IMR-90 (cell line): ENCODE data around the gene AHDC1. TPM values are rescaled to one million over a fixed set of nuclear protein-coding genes. Genes with fewer than 3 reads are reported as not detected.

Experiments
- ATAC-seq: fragments of 200-7000 bp; cut with Tn5 transposase; 2 replicates; pipeline ENCODE4 v1.9.1; 2020; ENCODE audit warnings: low read depth, mild to moderate bottlenecking, moderate library complexity
- BruUV-seq: library from RNA; stranded (reverse); fragments of 400-500 nt; replicated peaks from 2 replicates; lab custom pipeline; 2021; lab: Mats Ljungman, UMichigan
- CTCF ChIA-PET: fragments of 300-600 bp; formaldehyde crosslinking; extraction: SDS; loops from one replicate; lab custom pipeline; 2021; ENCODE audit warnings: antibody characterized with exemption; lab: Yijun Ruan, JAX
- POLR2A ChIA-PET: fragments of 300-600 bp; sonication (Branson Sonifier 250); formaldehyde crosslinking; loops from one replicate; lab custom pipeline; 2022; ENCODE audit warnings: antibody characterized with exemption; ENCODE audit not compliant: unreplicated experiment; lab: Charles Lee
- DNase-seq: peaks from one replicate; pipeline ENCODE4 v3.0.0; 2013
- H2AFZ ChIP-seq: replicated peaks from 2 replicates; pipeline ENCODE3; 2013; ENCODE audit warnings: low read length, mild to moderate bottlenecking; ENCODE audit not compliant: poor library complexity
- H2AK5ac ChIP-seq: 2 replicates; pipeline ENCODE4 v1.6.1; 2013; ENCODE audit warnings: low read depth, low read length, inconsistent platforms
- H2AK9ac ChIP-seq: replicated peaks from 2 replicates; pipeline ENCODE3; 2013; ENCODE audit warnings: mild to moderate bottlenecking, low read depth, low read length, moderate library complexity; ENCODE audit not compliant: poor library complexity
- H2BK120ac ChIP-seq: 2 replicates; pipeline ENCODE4 v1.6.1; 2013; ENCODE audit warnings: low read depth, low read length, inconsistent platforms
- H2BK15ac ChIP-seq: 3 replicates; pipeline ENCODE4 v1.6.1; 2013; ENCODE audit warnings: low read depth, low read length, inconsistent platforms
- H2BK20ac ChIP-seq: 2 replicates; pipeline ENCODE4 v1.6.1; 2013; ENCODE audit warnings: low read depth, mild to moderate bottlenecking, inconsistent platforms, low read length, moderate library complexity
- H2BK5ac ChIP-seq: 2 replicates; pipeline ENCODE4 v1.6.1; 2013; ENCODE audit warnings: mild to moderate bottlenecking, low read depth, low read length, inconsistent platforms; ENCODE audit not compliant: poor library complexity, severe bottlenecking
- H3K14ac ChIP-seq: replicated peaks from 2 replicates; pipeline ENCODE4 v1.6.1; 2013; ENCODE audit warnings: low read depth, low read length, inconsistent platforms
- H3K18ac ChIP-seq: 2 replicates; pipeline ENCODE4 v1.6.1; 2013; ENCODE audit warnings: low read depth, low read length, control low read depth
- H3K23ac ChIP-seq: 2 replicates; pipeline ENCODE4 v1.6.1; 2013; ENCODE audit warnings: low read depth, low read length, inconsistent platforms
- H3K27ac ChIP-seq: 2 replicates; pipeline ENCODE4 v1.5.1; 2013; ENCODE audit warnings: mild to moderate bottlenecking, control low read depth, low read length; ENCODE audit not compliant: insufficient read depth
- H3K27me3 ChIP-seq: 2 replicates; pipeline ENCODE4 v1.6.1; 2013; ENCODE audit warnings: low read length; ENCODE audit not compliant: control insufficient read depth, insufficient read depth
- H3K36me3 ChIP-seq: 2 replicates; pipeline ENCODE4 v1.6.1; 2013; ENCODE audit warnings: low read length, mixed read lengths; ENCODE audit not compliant: control insufficient read depth, insufficient read depth
- H3K4ac ChIP-seq: 2 replicates; pipeline ENCODE4 v1.6.1; 2013; ENCODE audit warnings: low read depth, low read length, inconsistent platforms
- H3K4me1 ChIP-seq: 2 replicates; pipeline ENCODE4 v1.6.1; 2013; ENCODE audit warnings: low read length, mixed read lengths; ENCODE audit not compliant: control insufficient read depth, insufficient read depth
- H3K4me2 ChIP-seq: 2 replicates; pipeline ENCODE4 v1.6.1; 2013; ENCODE audit warnings: low read depth, mild to moderate bottlenecking, control low read depth, low read length, moderate library complexity
- H3K4me3 ChIP-seq: 2 replicates; pipeline ENCODE4 v1.5.1; 2013; ENCODE audit warnings: low read depth, mild to moderate bottlenecking, control low read depth, low read length, moderate library complexity; ENCODE audit not compliant: insufficient read depth
- H3K56ac ChIP-seq: 2 replicates; pipeline ENCODE4 v1.6.1; 2013; ENCODE audit warnings: low read length, inconsistent platforms; ENCODE audit not compliant: insufficient read depth; ENCODE audit errors: extremely low read depth
- H3K79me1 ChIP-seq, 2 experiments: 2 replicates each; pipeline ENCODE4 v1.6.1; 2013; ENCODE audit warnings: low read length in 2 of 2, inconsistent platforms in 1 of 2, low read depth in 1 of 2
- H3K9ac ChIP-seq: 2 replicates; pipeline ENCODE4 v1.6.1; 2013; ENCODE audit warnings: low read depth, low read length, control low read depth
- H3K9me1 ChIP-seq: 2 replicates; pipeline ENCODE4 v1.6.1; 2013; ENCODE audit warnings: low read length, inconsistent platforms; ENCODE audit not compliant: insufficient read depth
- H3K9me3 ChIP-seq: 2 replicates; pipeline ENCODE4 v1.6.1; 2013; ENCODE audit warnings: low read length; ENCODE audit not compliant: control insufficient read depth, insufficient read depth
- H4K20me1 ChIP-seq: 2 replicates; pipeline ENCODE4 v1.6.1; 2013; ENCODE audit warnings: low read length, inconsistent platforms; ENCODE audit not compliant: insufficient read depth
- H4K5ac ChIP-seq: 2 replicates; pipeline ENCODE4 v1.6.1; 2013; ENCODE audit warnings: mild to moderate bottlenecking, low read depth, low read length, control low read depth
- H4K8ac ChIP-seq, 2 experiments: 2 replicates each; pipeline ENCODE4 v1.6.1; 2013; ENCODE audit warnings: low read depth in 2 of 2, low read length in 2 of 2, control low read depth in 1 of 2, inconsistent platforms in 1 of 2
- H4K91ac ChIP-seq: 2 replicates; pipeline ENCODE4 v1.6.1; 2013; ENCODE audit warnings: low read depth, low read length, inconsistent platforms; ENCODE audit not compliant: insufficient read depth
- BHLHE40 ChIP-seq: fragments of 150-350 bp; IDR thresholded peaks from 2 replicates; pipeline ENCODE4 v1.6.1; 2016; ENCODE audit warnings: mild to moderate bottlenecking, low read depth, low read length
- CEBPB ChIP-seq: IDR thresholded peaks from 2 replicates; pipeline ENCODE4 v1.6.1; 2012; ENCODE audit warnings: low read depth, low read length, improper control_type of control experiment
- CHD1 ChIP-seq: IDR thresholded peaks from 2 replicates; pipeline ENCODE4 v1.6.1; 2012; ENCODE audit warnings: low read depth, low read length, improper control_type of control experiment
- ELK1 ChIP-seq: fragments of 150-350 bp; IDR thresholded peaks from 2 replicates; pipeline ENCODE4 v1.6.1; 2016; ENCODE audit warnings: low read depth, mild to moderate bottlenecking, low read length, moderate library complexity, borderline replicate concordance
- FOS ChIP-seq: fragments of 150-350 bp; IDR thresholded peaks from 2 replicates; pipeline ENCODE4 v1.6.1; 2016; ENCODE audit warnings: low read depth, low read length
- MAFK ChIP-seq: IDR thresholded peaks from 2 replicates; pipeline ENCODE4 v1.6.1; 2012; ENCODE audit warnings: low read depth, low read length, improper control_type of control experiment
- MAZ ChIP-seq: IDR thresholded peaks from 2 replicates; pipeline ENCODE4 v1.6.1; 2012; ENCODE audit warnings: low read depth, mild to moderate bottlenecking, low read length, improper control_type of control experiment, moderate library complexity, borderline replicate concordance
- MXI1 ChIP-seq: IDR thresholded peaks from 2 replicates; pipeline ENCODE4 v1.6.1; 2012; ENCODE audit warnings: low read depth, mild to moderate bottlenecking, low read length, moderate library complexity, borderline replicate concordance
- NFE2L2 ChIP-seq: fragments of 150-350 bp; IDR thresholded peaks from 2 replicates; pipeline ENCODE4 v1.6.1; 2016; ENCODE audit warnings: low read depth, mild to moderate bottlenecking, low read length
- POLR2A ChIP-seq: IDR thresholded peaks from 2 replicates; pipeline ENCODE4 v1.6.1; 2012; ENCODE audit warnings: mild to moderate bottlenecking, low read depth, low read length
- RAD21 ChIP-seq: IDR thresholded peaks from 2 replicates; pipeline ENCODE4 v1.6.1; 2012; ENCODE audit warnings: low read length, improper control_type of control experiment
- RCOR1 ChIP-seq: IDR thresholded peaks from 2 replicates; pipeline ENCODE4 v1.6.1; 2012; ENCODE audit warnings: mild to moderate bottlenecking, low read length, improper control_type of control experiment; ENCODE audit not compliant: insufficient replicate concordance
- RFX5 ChIP-seq: IDR thresholded peaks from 2 replicates; pipeline ENCODE4 v1.8.0; 2012; ENCODE audit warnings: low read depth, mild to moderate bottlenecking, low read length, moderate library complexity
- SMC3 ChIP-seq: fragments of 150-350 bp; IDR thresholded peaks from 2 replicates; pipeline ENCODE4 v1.6.1; 2016; ENCODE audit warnings: low read depth, mild to moderate bottlenecking, antibody characterized with exemption, low read length, moderate library complexity
- USF2 ChIP-seq: fragments of 150-350 bp; IDR thresholded peaks from 2 replicates; pipeline ENCODE4 v1.6.1; 2017; ENCODE audit warnings: mild to moderate bottlenecking, antibody characterized with exemption, low read length, low read depth
- WGBS, 2 experiments: methylation state at CpG; one replicate each; pipeline versions ENCODE4 v1.1.5 to v1.1.7; 2013; ENCODE audit warnings: missing lambda C conversion rate in 2 of 2; ENCODE audit not compliant: insufficient read length in 1 of 2; ENCODE audit errors: extremely low coverage in 2 of 2; 5-methylcytosine and 5-hydroxymethylcytosine counted together
- dilution Hi-C: fragments of 300-500 bp; cut with HindIII; formaldehyde crosslinking; loops from one replicate; pipeline ENCODE4 v1.14.3; 2018; ENCODE audit warnings: low sequenced_read_pairs; ENCODE audit not compliant: unreplicated experiment
- in situ Hi-C: fragments of 300-500 bp; cut with MboI; formaldehyde crosslinking; loops from 3 replicates; pipeline ENCODE4 v1.14.3; 2019; ENCODE audit warnings: low sequenced_read_pairs, inconsistent platforms, mixed read lengths
- intact Hi-C: fragments of 100-400 bp; cut with micrococcal nuclease; formaldehyde crosslinking; loops from 2 replicates; pipeline ENCODE4 v1.10.0; 2022
- polyA plus RNA-seq, 3 experiments: library from polyadenylated mRNA; depleted of rRNA; stranded (reverse); fragments of >200 nt; gene quantifications; 2 replicates each; pipeline ENCODE4 v1.2.3, GENCODE V29; 2012; ENCODE audit warnings: low replicate concordance in 1 of 3
- total RNA-seq: library from RNA; depleted of rRNA; stranded (reverse); fragments of >200 nt; gene quantifications from 2 replicates; pipeline ENCODE4 v1.2.3, GENCODE V29; 2012
- TF ChIP-seq, protein P1 (sequence below): conservative IDR thresholded peaks from 2 replicates; pipeline ENCODE4 v1.5.1; 2012; ENCODE audit warnings: mild to moderate bottlenecking, low read depth, low read length, improper control_type of control experiment

Gene AHDC1
- total and polyA plus RNA-seq, 2 of the 4 experiments (the other 2 are of a cell fraction) = 2.0 to 11.6 TPM

DNA sequence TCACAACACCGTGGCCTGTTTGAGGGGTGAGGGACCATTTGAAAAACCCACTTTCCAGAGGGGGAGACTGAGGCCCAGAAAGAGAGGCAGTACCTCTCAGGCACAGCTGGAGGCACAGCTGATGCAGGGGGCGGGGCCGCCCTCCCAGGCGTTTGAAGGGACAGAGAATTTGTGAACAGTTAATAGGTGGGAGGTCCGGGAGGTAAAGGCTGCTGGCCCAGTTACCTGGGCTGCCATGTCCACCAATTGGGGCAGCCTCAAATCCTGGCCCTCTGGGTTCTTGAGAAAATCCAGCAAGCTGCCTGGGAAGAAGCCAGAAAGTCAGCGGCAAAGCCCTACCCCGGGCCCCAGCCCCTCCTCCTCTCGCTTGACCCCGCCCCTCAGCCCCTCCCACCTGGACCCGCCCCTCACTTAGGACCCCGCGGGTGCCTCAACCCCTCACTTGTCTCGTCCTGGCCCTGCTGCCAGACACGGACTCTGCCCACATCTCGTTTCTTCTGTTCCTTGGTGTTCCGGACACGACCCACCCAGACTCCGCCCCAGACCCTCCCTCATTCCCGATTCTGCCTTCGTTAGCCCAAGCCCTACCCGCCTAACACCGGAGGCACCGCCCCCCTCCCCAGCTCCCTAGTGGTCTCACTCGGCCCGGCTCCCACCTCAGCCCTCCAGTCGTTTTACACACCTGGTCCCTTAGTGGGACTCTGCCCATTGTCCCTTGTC, 10.8 kb upstream of the AHDC1 start:
- Histone ChIP-seq H2BK5ac (no peak overlapping the region), H3K18ac (no peak overlapping the region), H3K9ac (no peak overlapping the region), H3K56ac (no peak overlapping the region), H3K4me3 (no peak overlapping the region), H2BK20ac (no peak overlapping the region), H3K9me3 (no peaks in the 10 kb centered on the region), H4K20me1 (no peaks in the 10 kb centered on the region), H3K9me1 (no peaks in the 10 kb centered on the region), H2BK15ac (no peak overlapping the region), H3K4me2 (no peak overlapping the region), H3K23ac (no peak overlapping the region), H3K79me1 (no peaks in the 10 kb centered on the region), H2AK9ac (no peak overlapping the region), H3K36me3 (no peaks in the 10 kb centered on the region), H2AFZ (peak overlapping the region; percentile 70), H4K5ac (no peak overlapping the region), H4K8ac (no peak overlapping the region), H2BK120ac (no peak overlapping the region), H3K4ac (no peak overlapping the region), H3K4me1 (no peaks in the 10 kb centered on the region), H3K27me3 (peaks cover 42% of the 10 kb centered on the region), H3K27ac (no peak overlapping the region), H2AK5ac (no peak overlapping the region), H4K91ac (no peak overlapping the region), H3K14ac (no peak overlapping the region)
- in situ Hi-C loops (loop anchor here (5.0 kb wide), 1 partner anchor 48 kb away; no protein-coding TSS in a partner anchor), dilution Hi-C loops (no loop called here), intact Hi-C loops (no loop called here)
- CTCF ChIA-PET = no interaction called here
- ATAC-seq (no peak), DNase-seq (no peak)
- TF ChIP-seq BHLHE40 = no peak
- no peak for TF ChIP-seq MXI1
- no peak for TF ChIP-seq RFX5
- TF ChIP-seq POLR2A = no peak
- no peak for TF ChIP-seq USF2
- TF ChIP-seq ELK1 = no peak
- no peak for TF ChIP-seq NFE2L2
- TF ChIP-seq MAFK = no peak
- TF ChIP-seq CEBPB = no peak
- TF ChIP-seq RAD21 = no peak
- no peak for TF ChIP-seq FOS
- TF ChIP-seq, protein P1, sequence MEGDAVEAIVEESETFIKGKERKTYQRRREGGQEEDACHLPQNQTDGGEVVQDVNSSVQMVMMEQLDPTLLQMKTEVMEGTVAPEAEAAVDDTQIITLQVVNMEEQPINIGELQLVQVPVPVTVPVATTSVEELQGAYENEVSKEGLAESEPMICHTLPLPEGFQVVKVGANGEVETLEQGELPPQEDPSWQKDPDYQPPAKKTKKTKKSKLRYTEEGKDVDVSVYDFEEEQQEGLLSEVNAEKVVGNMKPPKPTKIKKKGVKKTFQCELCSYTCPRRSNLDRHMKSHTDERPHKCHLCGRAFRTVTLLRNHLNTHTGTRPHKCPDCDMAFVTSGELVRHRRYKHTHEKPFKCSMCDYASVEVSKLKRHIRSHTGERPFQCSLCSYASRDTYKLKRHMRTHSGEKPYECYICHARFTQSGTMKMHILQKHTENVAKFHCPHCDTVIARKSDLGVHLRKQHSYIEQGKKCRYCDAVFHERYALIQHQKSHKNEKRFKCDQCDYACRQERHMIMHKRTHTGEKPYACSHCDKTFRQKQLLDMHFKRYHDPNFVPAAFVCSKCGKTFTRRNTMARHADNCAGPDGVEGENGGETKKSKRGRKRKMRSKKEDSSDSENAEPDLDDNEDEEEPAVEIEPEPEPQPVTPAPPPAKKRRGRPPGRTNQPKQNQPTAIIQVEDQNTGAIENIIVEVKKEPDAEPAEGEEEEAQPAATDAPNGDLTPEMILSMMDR = no peak
- TF ChIP-seq MAZ = no peak
- TF ChIP-seq RCOR1 = no peak
- TF ChIP-seq SMC3 = no peak
- no peak for TF ChIP-seq CHD1
- 6% methylated on average over 16 of the region's 26 CpGs; no CpG with 5 or more reads in 1 of the 2 experiments for WGBS, 2 experiments
- BruUV-seq = no TSS peak
- POLR2A ChIA-PET = no interaction called here
